Activated CD4-positive, alpha-beta T cell treated with anti-CD3 and anti-CD28 coated beads, Interleukin-2, amount 10 ng/mL, durations not matched to agents 24 days and 14 days (primary cell): ENCODE measurements around the gene TGFBR2. TPM values are rescaled to one million over a fixed set of nuclear protein-coding genes. Genes with fewer than 3 reads are reported as not detected.
A peak's percentile ranks its signal among the peaks of the same experiment; 100 is the strongest.

ENCODE experiments used
- DNase-seq: peaks from one replicate; pipeline ENCODE4 v3.0.0; 2022
- H3K27ac Mint-ChIP-seq: one replicate; pipeline ENCODE4 v1.8.0; 2022; ENCODE audit warnings: mild to moderate bottlenecking, mixed read lengths
- H3K27me3 Mint-ChIP-seq: one replicate; pipeline ENCODE4 v1.8.0; 2022; ENCODE audit warnings: mixed read lengths
- H3K36me3 Mint-ChIP-seq: one replicate; pipeline ENCODE4 v1.8.0; 2022; ENCODE audit warnings: low read depth, mild to moderate bottlenecking, mixed read lengths
- H3K4me1 Mint-ChIP-seq: one replicate; pipeline ENCODE4 v1.8.0; 2021; ENCODE audit warnings: mixed read lengths
- H3K4me3 Mint-ChIP-seq: one replicate; pipeline ENCODE4 v1.8.0; 2022; ENCODE audit warnings: mild to moderate bottlenecking, moderate library complexity, mixed read lengths
- H3K9me3 Mint-ChIP-seq: one replicate; pipeline ENCODE4 v1.8.0; 2021; ENCODE audit warnings: mixed read lengths
- intact Hi-C: fragments of 100-400 bp; cut with micrococcal nuclease; formaldehyde crosslinking; loops from one replicate; pipeline ENCODE4 v1.15.1; 2023
- total RNA-seq: library from RNA; stranded (reverse); gene quantifications from 2 replicates; pipeline ENCODE4 v1.2.3, GENCODE V29; 2022

Gene TGFBR2
- total RNA-seq, 1 donor from 2014 or later: 47.6 TPM

DNA sequence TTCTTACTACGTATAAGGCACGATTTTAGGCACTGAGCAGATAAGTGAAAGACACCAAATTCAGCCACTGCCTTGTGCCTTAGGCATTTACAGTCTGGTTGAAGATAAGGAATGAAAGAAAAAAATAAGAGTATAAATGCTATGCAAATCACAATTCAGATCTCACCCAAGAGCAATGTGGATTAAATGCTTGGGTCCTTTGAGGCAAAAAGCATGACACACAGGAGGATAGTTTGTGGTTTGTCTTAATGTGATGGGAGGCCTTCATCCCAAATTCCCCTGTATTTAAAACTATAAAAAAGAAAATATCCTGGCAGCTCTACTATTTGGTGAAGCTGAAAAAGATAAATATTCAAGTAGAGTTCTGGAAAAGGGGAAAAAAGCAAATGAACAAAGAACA is 79.8 kb downstream of the TGFBR2 start:
- Mint-ChIP-seq H3K4me3 (no peak overlapping the region), H3K27me3 (no peaks in the 10 kb centered on the region), H3K9me3 (peaks cover 8% of the 10 kb centered on the region), H3K4me1 (peaks cover 72% of the 10 kb centered on the region), H3K27ac (no peak overlapping the region), H3K36me3 (peaks cover 75% of the 10 kb centered on the region)
- intact Hi-C loops: no loop called here
- DNase-seq: no peak

- intact Hi-C loops: no loop called here
- no peak for DNase-seq
- H3K4me3 Mint-ChIP-seq: no peak overlapping the region
- peak overlapping the region; percentile 6 for H3K27ac Mint-ChIP-seq
- H3K4me1 Mint-ChIP-seq: peaks cover 69% of the 10 kb centered on the region
- H3K27me3 Mint-ChIP-seq: no peaks in the 10 kb centered on the region
- peaks cover 70% of the 10 kb centered on the region for H3K36me3 Mint-ChIP-seq
- peaks cover 8% of the 10 kb centered on the region for H3K9me3 Mint-ChIP-seq
Observed at GRCh38 chr3:30686799-30687198, 80.4 kb downstream of the TGFBR2 start.

DNA sequence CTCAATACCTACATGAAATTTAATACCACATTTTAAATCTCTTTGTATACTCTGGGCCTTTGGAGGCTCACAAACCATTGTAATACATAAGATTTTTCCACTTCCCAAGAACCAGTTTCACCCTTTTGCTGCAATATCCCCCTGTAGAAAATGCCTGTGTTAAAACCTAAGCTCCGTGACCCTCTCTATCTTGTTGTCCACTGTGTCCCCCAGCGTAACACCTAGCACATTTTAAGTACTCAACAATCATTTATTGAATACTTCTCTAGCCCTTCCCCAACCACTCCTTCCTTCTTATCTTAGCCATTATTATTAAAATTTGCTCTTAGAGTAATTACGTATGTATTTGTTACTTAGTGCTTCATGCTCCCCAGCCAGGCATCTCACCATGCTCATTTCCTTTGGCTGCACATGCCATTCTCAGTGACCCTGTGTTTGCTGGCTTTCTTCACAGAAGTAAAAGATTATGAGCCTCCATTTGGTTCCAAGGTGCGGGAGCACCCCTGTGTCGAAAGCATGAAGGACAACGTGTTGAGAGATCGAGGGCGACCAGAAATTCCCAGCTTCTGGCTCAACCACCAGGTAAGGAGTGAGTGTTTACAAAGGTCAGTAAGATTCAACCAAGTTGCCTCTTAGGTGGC is 81.6 kb downstream of the TGFBR2 start:
- Mint-ChIP-seq H3K9me3 (peaks cover 8% of the 10 kb centered on the region), H3K36me3 (peaks cover 70% of the 10 kb centered on the region), H3K4me1 (peaks cover 65% of the 10 kb centered on the region), H3K27ac (peak overlapping the region; percentile 49), H3K4me3 (no peak overlapping the region), H3K27me3 (no peaks in the 10 kb centered on the region)
- intact Hi-C loops: no loop called here
- DNase-seq: no peak

GRCh38 chr3:30688776-30689641 is 82.6 kb downstream of the TGFBR2 start:
- peaks cover 74% of the 10 kb centered on the region for H3K36me3 Mint-ChIP-seq
- H3K27me3 Mint-ChIP-seq: no peaks in the 10 kb centered on the region
- peak overlapping the region; percentile 91 for H3K27ac Mint-ChIP-seq
- H3K4me1 Mint-ChIP-seq: peaks cover 63% of the 10 kb centered on the region
- intact Hi-C loops: no loop called here
- peak overlapping the region; percentile 78 for H3K4me3 Mint-ChIP-seq
- H3K9me3 Mint-ChIP-seq: peaks cover 8% of the 10 kb centered on the region
- DNase-seq: peak; percentile 64

DNA sequence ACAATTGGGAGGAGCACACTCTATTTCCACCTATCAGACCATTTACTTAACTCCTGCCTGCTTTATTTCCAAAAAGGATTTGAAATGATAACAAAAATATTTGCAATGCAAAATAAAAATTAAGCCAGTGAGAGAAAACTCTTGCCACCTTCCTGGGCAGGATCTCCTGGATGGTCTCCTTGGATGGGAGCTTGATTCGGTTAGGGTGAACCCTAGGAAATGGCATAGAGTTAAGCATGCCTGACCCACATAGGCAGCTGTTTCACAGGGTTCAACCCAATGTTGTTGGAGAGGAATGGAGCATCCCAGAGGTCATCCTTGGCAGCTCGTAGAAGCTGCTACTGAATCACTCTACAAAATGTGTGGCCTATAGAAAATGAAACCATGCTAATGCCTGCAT is 83.8 kb downstream of the TGFBR2 start:
- peaks cover 80% of the 10 kb centered on the region for H3K36me3 Mint-ChIP-seq
- H3K27ac Mint-ChIP-seq: peak overlapping the region; percentile 4
- H3K4me1 Mint-ChIP-seq: peaks cover 55% of the 10 kb centered on the region
- intact Hi-C loops: loop anchor here (5.0 to 10.0 kb wide), 2 partner anchors 62 to 675 kb away; no protein-coding TSS in a partner anchor
- no peak for DNase-seq
- H3K27me3 Mint-ChIP-seq: no peaks in the 10 kb centered on the region
- peaks cover 6% of the 10 kb centered on the region for H3K9me3 Mint-ChIP-seq
- H3K4me3 Mint-ChIP-seq: no peak overlapping the region

GRCh38 chr3:30691249-30691880 is 85.0 kb downstream of the TGFBR2 start:
- Mint-ChIP-seq H3K4me3 (no peak overlapping the region), H3K9me3 (no peaks in the 10 kb centered on the region), H3K27me3 (no peaks in the 10 kb centered on the region), H3K36me3 (peaks cover 78% of the 10 kb centered on the region), H3K27ac (no peak overlapping the region), H3K4me1 (peaks cover 50% of the 10 kb centered on the region)
- no peak for DNase-seq
- intact Hi-C loops: loop anchor here (5.0 to 10.0 kb wide), 2 partner anchors 61 to 677 kb away; no protein-coding TSS in a partner anchor

GRCh38 chr3:30691944-30692343 is 85.5 kb downstream of the TGFBR2 start:
- Mint-ChIP-seq H3K4me1 (peaks cover 45% of the 10 kb centered on the region), H3K27ac (no peak overlapping the region)

GRCh38 chr3:30692498-30693130 is 86.2 kb downstream of the TGFBR2 start:
- intact Hi-C loops: loop anchor here (1.0 to 10.0 kb wide), 7 partner anchors 38 to 678 kb away; no protein-coding TSS in a partner anchor
- no peak for DNase-seq
- Mint-ChIP-seq H3K27me3 (no peaks in the 10 kb centered on the region), H3K4me3 (no peak overlapping the region), H3K9me3 (no peaks in the 10 kb centered on the region), H3K4me1 (peaks cover 43% of the 10 kb centered on the region), H3K27ac (peak overlapping the region; percentile 54), H3K36me3 (peaks cover 75% of the 10 kb centered on the region)

More at GRCh38 chr3:30691944-30692343, 85.5 kb downstream of the TGFBR2 start:
- intact Hi-C loops: loop anchor here (2.0 to 10.0 kb wide), 4 partner anchors 37 to 677 kb away; no protein-coding TSS in a partner anchor
- Mint-ChIP-seq H3K36me3 (peaks cover 78% of the 10 kb centered on the region), H3K9me3 (no peaks in the 10 kb centered on the region), H3K4me3 (no peak overlapping the region), H3K27me3 (no peaks in the 10 kb centered on the region)
- no peak for DNase-seq

- peaks cover 35% of the 10 kb centered on the region for H3K4me1 Mint-ChIP-seq
- H3K27ac Mint-ChIP-seq: peak overlapping the region; percentile 27
- no peak overlapping the region for H3K4me3 Mint-ChIP-seq
- no peaks in the 10 kb centered on the region for H3K9me3 Mint-ChIP-seq
- DNase-seq: peak; percentile 83
- peaks cover 74% of the 10 kb centered on the region for H3K36me3 Mint-ChIP-seq
- intact Hi-C loops: loop anchor here (1.0 to 10.0 kb wide), 7 partner anchors 39 to 679 kb away; no protein-coding TSS in a partner anchor
- H3K27me3 Mint-ChIP-seq: no peaks in the 10 kb centered on the region
Observed at GRCh38 chr3:30693470-30694120, 87.2 kb downstream of the TGFBR2 start.

DNA sequence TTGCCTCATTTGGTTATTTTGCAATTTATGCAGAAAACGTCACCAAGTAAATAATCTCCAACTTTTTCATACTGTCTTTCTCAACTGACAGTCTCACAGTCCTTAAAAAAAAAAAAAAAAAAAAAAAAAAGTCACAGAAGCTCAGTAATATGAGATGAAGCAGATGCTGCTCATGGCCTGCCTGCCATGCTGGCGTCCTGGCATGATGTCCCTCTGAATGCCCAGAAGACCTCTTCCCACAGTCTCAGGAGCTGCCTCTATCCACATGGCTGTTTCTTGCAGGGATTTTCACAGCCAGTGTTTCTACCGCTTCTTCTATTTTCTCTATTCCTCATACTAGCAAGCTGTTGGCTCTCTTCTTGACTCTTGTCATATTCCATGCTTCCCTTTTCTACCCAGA is 87.7 kb downstream of the TGFBR2 start:
- DNase-seq: no peak
- no peaks in the 10 kb centered on the region for H3K27me3 Mint-ChIP-seq
- no peak overlapping the region for H3K27ac Mint-ChIP-seq
- no peaks in the 10 kb centered on the region for H3K9me3 Mint-ChIP-seq
- H3K4me3 Mint-ChIP-seq: no peak overlapping the region
- H3K36me3 Mint-ChIP-seq: peaks cover 74% of the 10 kb centered on the region
- intact Hi-C loops: loop anchor here (5.0 to 10.0 kb wide), 2 partner anchors 58 to 679 kb away; no protein-coding TSS in a partner anchor
- peaks cover 30% of the 10 kb centered on the region for H3K4me1 Mint-ChIP-seq

GRCh38 chr3:30694668-30695067 is 88.3 kb downstream of the TGFBR2 start:
- Mint-ChIP-seq H3K36me3 (peaks cover 73% of the 10 kb centered on the region), H3K9me3 (no peaks in the 10 kb centered on the region), H3K4me1 (peaks cover 27% of the 10 kb centered on the region), H3K27ac (no peak overlapping the region), H3K4me3 (no peak overlapping the region), H3K27me3 (no peaks in the 10 kb centered on the region)
- intact Hi-C loops: loop anchor here (5.0 to 10.0 kb wide), 2 partner anchors 58 to 680 kb away; no protein-coding TSS in a partner anchor
- no peak for DNase-seq

DNA sequence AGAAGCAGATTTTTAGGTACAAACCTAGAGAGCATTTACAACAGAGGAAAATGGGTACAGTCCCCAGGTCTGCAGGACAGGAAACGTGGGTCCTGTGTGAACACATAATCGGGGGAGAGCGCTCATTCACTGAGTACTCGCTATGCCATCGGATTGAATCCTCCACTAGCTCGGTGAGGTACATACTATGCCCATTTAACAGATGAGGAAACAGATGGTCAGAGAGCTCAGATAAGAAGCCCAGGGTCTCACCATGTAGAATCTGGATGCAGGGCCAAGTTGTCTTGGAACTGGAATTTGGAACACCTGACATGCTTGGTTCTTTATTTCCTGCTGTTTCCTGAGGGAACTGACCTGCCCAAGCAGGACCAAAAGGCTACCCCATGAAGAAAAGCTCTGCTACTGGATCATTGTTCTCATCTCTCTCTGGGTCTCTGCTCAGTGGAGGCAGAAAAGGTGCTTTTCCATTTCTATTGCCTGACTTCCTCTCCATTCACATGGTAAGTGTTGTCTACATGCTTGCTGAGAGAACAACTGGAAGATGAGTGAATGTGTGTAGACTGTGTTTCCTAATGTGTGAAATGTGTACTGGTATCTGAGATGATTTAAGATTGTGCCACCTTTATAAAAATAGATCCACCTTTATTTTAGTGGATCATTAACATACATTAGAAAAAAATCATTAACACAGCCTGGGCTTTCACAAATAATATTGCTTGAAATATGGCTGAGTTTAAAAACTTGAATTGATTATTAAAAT is 89.1 kb downstream of the TGFBR2 start:
- Mint-ChIP-seq H3K4me3 (no peak overlapping the region), H3K36me3 (peaks cover 71% of the 10 kb centered on the region), H3K9me3 (no peaks in the 10 kb centered on the region), H3K4me1 (peaks cover 22% of the 10 kb centered on the region), H3K27ac (no peak overlapping the region), H3K27me3 (no peaks in the 10 kb centered on the region)
- intact Hi-C loops: loop anchor here (10.0 kb wide), 1 partner anchor 681 kb away; no protein-coding TSS in a partner anchor
- no peak for DNase-seq
